IPS-NIHi7 (cell line): Measurements from ENCODE around the gene ROGDI.
"Not testable (repeated sequence)": the region's sequence is repeated elsewhere in the genome, so short reads cannot be mapped to it uniquely, and the experiment has no call there.

Experiments
- DNase-seq: peaks from one replicate; pipeline ENCODE4 v3.0.0; 2012; ENCODE audit warnings: mixed read lengths; ENCODE audit errors: extremely low spot score

ROGDI gene

DNA sequence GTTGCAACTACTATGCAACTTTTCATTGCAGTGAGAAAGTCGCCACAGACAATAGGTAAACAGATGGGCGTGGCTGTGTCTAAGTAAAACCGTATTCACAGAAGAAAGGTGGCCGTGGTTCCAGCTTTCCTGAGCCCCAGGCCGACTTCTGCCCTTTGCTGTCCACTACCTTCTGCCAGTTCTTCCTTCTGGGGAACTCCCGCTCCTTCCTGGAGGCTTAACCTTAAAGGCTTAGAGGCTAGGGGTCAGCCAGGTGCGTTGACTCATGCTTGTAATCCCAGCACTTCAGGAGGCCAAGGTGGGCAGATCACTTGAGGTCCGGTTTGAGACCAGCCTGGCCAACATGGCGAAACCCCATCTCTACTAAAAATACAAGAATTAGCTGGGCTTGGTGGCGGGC lies 12.2 kb downstream of the ROGDI start:
- DNase-seq, result no peak

DNA sequence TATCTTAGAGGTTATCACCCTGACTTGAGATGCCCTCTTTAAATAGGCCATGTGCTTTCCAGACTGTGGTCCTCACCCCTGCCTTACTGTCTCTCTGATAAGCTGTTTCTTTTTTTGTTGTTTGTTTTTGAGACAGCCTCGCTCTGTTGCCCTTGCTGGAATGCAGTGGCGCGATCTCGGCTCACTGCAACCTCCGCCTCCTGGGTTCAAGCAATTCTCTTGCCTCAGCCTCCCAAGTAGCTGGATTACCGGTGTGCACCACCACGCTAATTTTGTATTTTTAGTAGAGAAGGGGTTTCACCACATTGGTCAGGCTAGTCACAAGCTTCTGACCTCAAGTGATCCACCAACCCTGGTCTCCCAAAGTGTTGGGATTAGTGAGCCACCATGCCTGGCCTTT lies 13.5 kb downstream of the ROGDI start:
- DNase-seq, result no peak

DNA sequence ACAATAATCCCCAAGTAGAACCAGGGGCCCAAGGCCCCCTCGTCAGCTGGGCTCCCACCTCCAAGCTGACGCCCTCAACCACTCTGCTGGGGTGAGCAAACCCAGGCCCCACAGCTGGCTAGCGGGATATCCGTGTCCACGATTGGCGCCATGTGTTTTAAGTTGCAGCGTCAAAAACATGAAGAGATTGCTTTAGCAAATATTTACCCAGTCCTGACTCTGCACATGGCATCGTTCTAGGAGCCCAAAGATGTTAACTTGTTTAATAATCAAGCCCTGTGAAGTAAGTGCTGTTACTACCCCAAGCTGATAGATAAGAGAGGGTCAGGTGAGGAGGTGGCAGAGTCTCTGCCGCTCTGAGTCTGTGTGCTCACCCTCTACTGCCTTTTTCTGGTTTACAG lies 13.9 kb downstream of the ROGDI start:
- no peak for DNase-seq

DNA sequence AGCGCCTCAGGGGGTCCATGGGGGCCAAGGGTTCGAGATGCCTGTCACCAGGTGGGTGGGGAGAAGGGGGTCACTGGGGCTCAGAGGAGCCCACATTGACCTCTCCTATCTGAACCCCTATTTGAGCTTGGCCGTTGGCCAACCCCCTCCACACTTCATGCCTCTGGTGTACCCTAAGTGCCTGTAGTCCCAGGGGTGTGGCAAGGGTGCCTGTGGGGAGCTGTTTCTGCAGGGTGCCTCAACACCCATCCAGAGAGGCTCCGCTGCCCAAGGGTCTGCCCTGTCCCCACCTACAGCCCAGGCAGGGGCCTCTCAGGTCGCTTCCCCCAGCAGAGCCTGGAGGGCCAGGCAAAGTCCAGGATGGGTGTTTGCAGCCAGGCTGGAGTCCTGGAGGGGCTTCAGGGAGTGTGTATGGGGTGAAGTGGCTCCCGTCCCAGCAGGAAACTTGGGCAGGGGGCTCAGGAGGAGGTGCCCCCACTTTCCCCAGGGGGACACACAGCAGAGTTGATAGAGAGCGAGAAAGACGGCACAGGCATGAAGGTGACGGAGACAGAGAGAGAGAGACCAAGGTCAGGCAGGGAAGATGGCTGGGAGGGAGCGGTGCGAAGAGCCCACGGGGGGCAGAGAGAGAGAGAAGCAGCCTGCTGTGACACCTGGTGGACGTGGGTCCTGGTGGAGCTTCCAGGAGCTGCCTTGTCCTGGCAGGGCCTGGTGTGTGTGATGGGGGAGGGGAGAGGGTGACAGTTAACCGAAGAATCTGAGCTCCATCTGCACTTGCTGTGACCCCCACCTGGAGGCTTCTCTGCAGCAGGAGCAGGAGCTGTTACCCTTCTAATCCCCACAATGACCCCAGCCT lies 14.6 kb downstream of the ROGDI start, which contains the start of gene SEPTIN12:
SEPTIN12 (minus strand) TSS at position 719 of the 856 bp plus-strand sequence; CDS start at position 19, 700 bp downstream.
- DNase-seq, result no peak

DNA sequence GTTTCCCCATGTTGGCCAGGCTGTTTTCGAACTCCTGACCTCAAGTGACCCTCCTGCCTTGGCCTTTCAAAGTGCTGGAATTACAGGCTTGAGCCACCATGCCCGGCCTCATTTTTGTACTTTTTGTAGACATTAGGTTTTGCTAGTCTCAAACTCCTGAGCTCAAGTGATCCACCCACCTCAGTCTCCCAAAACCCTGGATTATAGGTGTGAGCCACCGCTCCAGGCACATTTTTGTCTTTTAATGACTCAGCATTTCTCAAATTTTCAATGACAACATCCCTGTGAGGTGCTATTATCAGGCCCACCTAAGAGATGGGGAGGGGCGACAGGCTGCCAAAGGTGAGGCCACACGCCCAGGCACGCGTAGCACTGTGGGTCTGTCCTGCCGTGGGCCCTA lies 15.4 kb downstream of the ROGDI start:
- DNase-seq, result no peak

DNA sequence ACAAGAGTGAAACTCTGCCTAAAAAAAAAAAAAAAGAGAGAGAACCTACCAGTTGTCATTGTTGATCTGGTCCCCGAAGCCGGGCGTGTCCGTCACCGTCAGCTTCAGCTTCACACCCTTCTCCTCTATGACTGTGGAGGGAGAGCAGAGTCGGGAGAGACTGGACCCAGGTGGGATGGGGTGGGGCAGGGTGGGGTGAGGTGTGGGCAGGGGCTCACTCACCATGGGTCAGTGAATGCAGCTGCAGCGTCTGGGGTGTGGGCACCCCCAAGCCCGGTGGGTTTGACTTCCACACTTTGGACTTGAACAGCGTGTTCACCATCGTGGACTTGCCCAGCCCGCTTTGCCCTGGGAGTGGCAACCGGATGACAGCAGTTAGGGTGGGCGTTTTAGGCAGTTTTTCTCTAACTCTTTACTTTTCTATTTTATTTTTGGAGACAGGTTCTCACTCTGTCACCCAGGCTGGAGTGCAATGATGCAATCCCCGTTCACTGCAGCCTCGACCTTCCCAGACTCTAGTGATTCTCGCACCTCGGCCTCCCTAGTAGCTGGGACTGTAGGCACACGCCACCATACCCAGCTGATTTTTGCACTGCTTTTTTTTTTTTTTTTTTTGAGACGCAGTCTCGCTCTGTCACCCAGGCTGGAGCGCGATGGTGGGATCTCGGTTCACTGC lies 16.5 kb downstream of the ROGDI start:
- no peak for DNase-seq

DNA sequence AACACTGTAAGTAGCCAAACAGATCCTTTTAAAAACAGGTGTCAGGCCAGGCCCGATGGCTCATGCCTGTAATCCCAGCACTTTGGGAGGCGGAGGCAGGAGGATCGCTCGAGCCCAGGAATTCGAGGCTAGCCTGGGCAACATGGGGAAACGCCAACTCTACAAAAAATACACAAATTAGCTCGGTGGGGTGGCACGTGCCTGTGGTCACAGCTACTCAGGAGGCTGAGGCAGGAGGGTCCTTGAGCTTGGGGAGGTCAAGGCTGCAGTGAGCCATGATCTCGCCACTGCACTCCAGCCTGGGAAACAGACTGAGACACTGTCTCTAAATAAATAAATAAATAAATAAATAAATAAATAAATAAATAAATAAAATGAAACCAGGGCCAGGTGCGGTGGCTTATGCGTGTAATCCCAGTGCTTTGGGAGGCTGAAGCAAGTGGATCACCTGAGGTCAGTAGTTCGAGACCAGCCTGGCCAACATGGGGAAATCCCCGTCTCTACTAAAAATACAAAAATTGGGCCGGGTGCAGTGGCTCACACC lies 17.9 kb downstream of the ROGDI start:
- not testable (repeated sequence) for DNase-seq

DNA sequence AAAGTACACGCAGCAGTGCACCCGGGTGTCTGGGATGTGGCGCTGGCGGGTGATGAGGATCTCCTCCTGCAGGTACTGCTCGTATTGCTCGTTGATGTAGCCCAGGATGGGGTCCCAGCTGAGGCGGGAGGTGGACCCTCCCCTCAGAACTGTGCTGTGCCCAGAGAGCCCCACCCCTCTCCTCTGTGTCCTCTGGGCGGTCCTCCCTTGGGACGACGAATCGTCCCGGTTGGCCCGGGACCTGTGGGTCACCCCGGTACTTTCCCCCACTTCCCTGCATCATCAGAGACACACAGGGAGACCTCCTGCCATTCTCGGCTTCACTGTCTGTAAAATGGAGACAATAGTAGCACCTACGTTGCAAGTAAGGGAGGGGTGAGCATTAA lies 18.5 kb downstream of the ROGDI start:
- no peak for DNase-seq

DNA sequence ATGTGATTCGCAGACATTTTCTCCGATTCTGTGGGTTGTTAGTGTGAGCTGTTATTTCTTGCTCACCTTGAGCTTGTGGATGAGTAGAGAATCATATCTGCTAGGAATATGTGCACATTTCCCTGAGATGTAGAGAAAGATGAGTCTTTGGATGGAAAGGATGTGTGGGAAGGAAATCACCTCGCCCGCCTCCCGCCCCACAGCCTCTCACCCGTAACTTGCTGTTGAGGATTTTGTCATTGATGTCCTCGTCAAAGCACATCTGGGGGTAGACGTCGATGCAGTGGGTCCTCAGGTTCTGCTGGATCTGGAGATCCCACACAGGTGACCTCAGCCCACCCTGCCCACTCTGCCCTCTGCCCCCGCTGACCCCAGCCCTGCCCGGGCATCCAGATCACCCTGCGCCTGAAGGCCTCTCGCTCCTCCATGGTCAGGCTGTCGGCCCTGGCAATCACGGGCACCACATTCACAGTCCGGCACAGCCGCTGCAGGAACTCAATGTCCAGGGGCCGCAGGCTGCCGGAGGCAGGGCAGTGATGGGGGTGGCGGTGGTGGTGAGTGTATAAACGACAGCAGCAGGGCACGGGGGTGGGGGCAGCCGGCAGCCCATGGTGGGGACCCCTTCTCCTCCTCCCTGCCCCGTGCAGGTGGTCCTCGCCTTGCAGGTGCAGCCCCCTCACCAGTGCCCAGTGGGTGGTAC lies 19.0 kb downstream of the ROGDI start:
- no peak for DNase-seq

DNA sequence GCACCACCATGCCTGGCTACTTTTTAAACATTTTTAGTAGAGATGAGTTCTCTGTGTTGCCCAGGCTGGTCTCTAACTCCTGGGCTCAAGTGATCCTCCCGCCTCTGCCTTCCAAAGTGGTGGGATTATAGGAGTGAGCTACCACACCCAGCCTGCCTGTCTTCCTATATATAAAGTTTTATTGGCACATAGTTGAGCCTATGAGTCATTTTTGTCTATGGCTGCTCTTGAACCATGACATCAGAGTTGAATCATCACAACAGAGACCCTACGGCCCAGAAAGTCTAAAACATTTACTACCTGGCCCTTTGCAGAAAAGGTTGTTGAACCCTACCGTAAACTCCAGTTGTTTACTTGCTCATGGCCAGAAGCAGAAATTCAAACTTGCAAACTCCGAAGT lies 22.2 kb downstream of the ROGDI start:
- DNase-seq, result no peak

DNA sequence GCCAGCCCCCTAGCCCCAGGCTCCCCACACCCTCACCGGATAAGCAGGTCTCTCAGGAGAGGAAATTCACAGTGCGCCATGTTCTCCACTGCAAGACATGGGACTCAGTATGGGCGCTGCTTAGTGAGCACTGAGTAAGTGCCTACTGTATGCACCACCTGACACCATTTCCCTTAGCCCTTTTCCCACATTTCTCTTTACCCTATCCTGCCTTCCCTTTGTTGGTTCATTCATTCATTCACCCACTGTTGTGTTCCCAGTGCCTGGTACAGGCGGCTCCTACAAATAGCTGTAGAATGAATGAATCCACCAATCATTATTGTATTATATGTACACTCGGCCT lies 24.4 kb downstream of the ROGDI start:
- no peak for DNase-seq

DNA sequence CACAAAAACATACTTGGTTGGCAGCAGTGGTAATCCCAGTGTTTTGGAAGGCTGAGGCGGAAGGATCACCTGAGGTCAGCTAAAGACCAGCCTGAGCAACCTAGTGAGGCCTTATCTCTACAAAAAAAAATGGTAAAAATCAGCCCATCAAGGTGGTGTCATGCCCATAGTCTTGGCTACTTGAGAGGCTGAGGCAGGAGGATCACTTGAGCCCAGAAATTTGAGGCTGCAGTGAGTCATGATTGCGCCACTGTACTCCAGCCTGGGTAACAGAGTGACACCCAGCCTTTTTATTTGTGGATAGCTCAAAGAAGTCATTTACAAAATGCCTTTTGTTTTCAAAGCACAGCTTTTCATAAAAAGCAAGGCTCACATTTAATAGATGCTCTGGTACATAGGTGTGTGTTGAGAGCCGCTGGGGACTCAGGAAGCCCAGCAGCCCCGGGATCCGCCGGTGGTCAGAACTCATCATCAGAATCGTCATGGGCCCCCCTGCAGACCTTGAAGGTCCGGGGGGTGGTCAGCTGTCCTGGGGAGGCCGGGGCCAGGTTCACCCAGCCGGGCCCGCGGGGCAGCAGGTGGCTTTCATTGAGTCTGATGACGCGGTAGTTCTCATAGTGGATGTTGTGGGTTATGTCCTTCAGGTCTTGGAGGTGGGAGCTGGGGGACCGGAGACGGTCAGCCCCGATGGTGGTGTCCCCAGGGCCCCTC lies 24.9 kb downstream of the ROGDI start:
- no peak for DNase-seq

DNA sequence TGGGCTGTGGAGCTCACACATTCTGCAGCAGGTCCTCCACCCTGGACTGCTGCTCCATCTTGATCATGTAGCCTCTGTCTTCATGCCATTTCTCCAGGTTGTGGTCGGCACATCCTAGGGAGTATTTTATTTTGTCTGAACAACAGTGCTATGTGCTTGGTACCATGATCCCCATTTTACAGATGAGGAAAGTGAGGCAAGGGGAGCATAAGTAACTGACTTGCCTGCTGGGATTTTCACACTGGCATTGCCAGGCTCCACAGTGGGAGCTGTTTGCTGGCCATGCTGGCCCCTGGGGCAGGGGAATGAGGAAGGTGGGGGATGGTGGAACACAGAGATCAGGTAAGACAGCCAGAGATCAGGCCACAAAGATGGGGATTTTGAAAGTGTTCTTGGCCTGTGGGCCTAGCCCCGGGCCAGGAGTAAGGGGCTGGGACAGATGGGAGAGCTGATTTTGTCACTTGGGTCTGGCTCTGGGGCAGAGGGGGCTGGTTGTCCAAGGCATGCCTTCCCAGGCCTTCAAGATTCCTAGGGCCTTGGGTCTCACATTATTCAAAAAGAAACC lies 26.2 kb downstream of the ROGDI start:
- DNase-seq, result no peak

DNA sequence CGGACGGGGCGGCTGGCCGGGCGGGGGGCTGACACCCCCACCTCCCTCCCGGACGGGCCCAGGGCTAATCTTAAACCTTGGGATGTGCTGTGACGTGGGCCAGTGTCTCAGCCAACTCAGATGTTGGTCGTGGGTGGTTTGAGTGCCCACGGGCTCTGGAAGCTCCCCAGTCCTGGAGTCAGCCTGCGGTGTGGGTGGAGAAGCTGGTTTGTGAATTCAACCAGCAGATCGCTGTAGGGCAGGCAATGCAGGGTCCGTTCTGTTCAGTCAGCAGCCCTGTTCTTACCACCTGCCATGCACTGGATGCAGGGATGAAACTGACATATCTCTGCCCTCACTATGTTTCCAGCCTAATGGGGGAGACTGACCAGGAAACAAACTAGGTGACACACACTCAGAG lies 27.4 kb downstream of the ROGDI start:
- DNase-seq, result no peak

DNA sequence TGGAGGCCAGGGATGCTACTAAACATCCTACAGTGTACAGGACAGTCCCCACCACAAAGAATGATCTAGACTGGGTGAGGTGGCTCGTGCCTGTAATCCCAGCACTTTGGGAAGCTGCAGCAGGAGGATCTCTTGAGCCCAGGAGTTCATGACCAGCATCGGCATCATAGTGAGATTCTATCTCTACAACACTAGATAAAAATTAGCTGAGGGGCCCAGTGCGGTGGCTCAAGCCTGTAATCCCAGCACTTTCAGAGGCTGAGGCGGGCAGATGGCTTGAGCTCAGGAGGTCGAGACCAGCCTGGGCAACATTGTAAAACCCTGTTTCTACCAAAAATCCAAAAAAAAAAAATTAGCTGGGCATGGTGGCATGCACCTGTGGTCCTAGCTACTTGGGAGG lies 30.1 kb downstream of the ROGDI start:
- DNase-seq, result no peak

DNA sequence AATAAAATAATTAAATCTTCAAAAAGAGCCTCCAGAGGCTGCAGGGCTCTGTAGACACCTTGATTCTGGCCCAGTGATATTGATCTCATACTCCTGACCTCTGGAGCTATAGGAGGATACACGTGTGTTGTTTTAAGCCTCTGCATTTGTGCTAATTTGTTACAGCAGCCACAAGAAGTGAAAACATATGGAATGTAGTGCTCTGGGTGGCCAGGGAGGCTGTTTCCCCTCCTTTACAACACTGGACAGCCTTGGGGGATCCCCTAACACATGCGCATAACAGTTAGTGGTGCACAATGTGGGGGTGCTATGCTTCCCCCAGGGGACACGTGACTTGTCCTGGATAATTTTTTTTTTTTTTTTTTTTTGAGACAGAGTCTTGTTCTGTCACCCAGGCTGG lies 30.8 kb downstream of the ROGDI start:
- DNase-seq, result no peak

DNA sequence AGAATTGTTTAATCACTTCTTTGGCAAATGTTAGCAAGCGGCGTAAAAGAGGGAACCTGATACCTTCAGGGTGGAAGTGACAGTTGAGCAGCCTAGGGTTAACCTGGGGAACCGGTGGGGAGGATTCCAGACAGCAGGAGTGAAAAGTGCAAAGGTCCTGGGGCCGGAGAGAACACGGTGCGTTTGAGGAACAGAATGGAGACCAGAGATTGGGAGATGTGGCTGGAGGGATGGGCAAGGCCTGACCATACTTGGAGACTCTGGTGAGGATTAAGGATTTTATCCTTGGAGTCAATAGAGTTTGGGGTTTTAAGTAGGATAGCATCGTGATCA lies 33.2 kb downstream of the ROGDI start:
- no peak for DNase-seq

DNA sequence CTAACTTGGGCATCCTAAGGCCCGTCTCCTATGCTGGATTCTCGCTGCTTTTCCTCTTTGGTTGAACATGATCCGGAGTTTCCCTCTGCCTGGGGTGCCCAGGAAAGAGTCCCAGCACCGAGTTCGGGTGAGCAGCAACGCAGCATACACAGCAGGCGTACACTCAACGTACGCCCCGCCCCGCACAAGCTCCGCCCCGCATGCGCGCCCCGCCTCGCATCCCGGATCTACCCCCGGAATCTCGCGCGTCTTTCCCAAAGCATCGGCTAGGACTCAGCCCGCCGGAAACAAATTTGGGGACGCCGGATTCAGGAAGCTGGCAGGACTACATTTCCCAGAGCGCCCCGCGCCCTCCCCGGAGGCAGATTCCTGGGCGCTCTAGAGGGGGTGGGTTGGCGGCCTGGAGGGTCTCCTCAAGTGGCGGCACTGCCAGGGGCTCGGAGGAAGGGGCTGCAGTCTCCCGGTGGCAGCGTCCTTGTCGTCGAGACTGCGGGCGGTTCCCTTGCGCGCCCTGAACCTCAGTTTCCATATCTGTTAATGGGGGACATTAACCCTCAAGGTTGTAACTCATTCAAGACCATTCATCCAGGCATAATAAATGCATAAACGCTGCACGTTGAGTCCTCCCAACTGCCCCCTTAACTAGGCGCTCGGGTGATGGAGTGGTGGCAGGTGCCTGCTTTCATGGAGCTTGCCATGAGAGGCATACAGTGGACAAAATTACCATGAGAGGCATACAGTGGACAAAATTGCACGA lies 33.7 kb downstream of the ROGDI start:
- DNase-seq, result peak; percentile 98

DNA sequence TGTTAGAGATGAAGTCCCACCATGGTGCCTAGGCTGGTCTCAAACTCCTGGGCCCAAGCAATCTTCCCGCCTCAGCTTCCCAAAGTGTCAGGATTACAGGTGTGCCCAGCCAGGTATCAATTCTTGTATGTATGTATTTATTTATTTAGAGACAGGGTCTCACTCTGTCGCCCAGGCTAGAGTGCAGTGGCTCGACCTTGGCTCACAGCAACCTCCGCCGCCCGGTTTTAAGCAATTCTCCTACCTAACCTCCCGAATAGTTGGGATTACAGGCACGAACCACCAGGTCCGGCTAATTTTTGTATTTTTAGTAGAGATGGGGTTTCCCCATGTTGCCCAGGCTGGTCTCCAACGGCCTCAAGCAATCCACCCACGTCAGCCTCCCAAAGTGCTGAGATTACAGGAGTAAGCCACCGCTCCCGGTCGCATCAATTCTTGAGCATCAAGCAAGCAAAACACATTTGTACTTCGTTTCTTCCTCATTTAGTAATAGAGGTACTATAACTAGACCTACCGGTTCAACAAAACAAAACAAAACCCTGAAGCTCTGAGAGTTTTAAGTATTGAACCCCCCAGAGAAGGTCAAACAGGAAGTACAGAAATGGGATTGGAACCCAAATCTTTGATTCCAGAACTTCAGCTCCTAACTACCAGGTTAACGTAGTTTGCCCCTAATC lies 34.4 kb downstream of the ROGDI start:
- DNase-seq, result no peak

DNA sequence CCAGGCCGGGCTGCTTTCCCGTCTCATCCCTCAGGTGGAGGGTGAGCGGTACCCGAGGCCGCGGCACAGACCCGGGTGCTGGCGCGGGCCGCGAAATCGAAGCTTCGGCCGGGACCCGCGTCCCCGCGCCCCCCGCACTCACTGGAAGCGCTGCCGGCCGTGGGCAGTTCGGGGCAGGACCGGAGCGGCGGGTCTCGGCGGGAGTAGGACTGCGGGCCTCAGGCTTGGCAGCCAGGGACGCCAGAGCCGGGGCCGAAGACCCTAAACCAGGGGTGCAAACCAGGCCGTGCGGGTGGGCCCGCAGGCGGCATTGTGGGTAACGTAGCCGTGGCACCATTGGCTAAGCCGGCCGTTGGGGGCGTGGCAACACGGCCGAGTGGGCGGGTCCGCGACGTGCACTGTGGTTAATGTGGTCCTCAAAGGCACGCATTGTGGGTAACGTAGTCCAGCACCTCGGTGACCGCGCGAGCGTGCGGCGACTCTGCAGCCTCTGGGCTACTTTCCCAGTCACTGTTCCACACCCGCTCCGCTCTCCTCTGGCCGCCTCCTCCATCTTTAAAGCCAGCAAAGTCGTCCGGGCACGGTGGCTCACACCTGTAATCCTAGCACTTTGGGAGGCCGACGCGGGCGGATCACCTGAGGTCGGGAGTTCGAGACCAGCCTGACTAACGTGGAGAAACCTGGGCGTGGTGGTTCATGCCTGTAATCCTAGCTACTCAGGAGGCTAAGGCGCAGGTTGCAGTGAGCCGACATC lies 35.4 kb downstream of the ROGDI start, which contains the start of gene ZNF500:
ZNF500 (minus strand) TSS at position 288 of the 754 bp plus-strand sequence. CDS start 1,184 bp downstream, outside the sequence.
- DNase-seq, result peak; percentile 98
